Right atrium auricular region (tissue), 2 donors: Measurements from ENCODE around the gene SUPT20H. TPM values are rescaled to one million over a fixed set of nuclear protein-coding genes. Genes with fewer than 3 reads are reported as not detected.

ENCODE experiments used
- DNase-seq: peaks from one replicate; pipeline ENCODE4 v3.0.0-alpha.2; 2019; ENCODE audit warnings: low spot score
- H3K27ac ChIP-seq, 2 donors: fragments of 200-600 bp; sonication (generic); 1 replicate in 1 of 2; 2 replicates in 1 of 2; pipeline ENCODE4 v1.5.1; 2016 to 2019
- H3K27me3 ChIP-seq, 2 donors: fragments of 200-600 bp; sonication (generic); one replicate each; pipeline versions ENCODE4 v1.5.1 to v1.6.0; 2017 to 2019
- H3K36me3 ChIP-seq: fragments of 200-600 bp; sonication (generic); one replicate; pipeline ENCODE4 v1.5.1; 2016
- H3K4me1 ChIP-seq, 2 donors: fragments of 200-600 bp; sonication (generic); one replicate each; pipeline versions ENCODE4 v1.5.1 to v1.6.0; 2017 to 2019
- H3K4me3 ChIP-seq, 2 donors: fragments of 200-600 bp; sonication (generic); 1 replicate in 1 of 2; 2 replicates in 1 of 2; pipeline ENCODE4 v1.5.1; 2017 to 2019; ENCODE audit warnings: mild to moderate bottlenecking in 1 of 2, moderate library complexity in 1 of 2
- H3K9me3 ChIP-seq, 2 donors: fragments of 200-600 bp; sonication (generic); one replicate each; pipeline ENCODE4 v1.5.1; 2019
- total RNA-seq, 2 donors: library from RNA; depleted of rRNA; stranded (reverse); fragments of >200 nt; gene quantifications; one replicate each; pipeline ENCODE4 v1.1.0, GENCODE V29; 2016
- TF ChIP-seq, protein P1 (sequence below), 2 donors: fragments of 200-600 bp; sonication (generic); IDR thresholded peaks; one replicate each; pipeline ENCODE4 v1.5.1; 2019; ENCODE audit warnings: antibody characterized with exemption in 2 of 2

Gene SUPT20H
- total RNA-seq, 2 donors from 2014 or later, result 21.6 to 23.7 TPM

GRCh38 chr13:36992362-36992761, 67.1 kb downstream of the SUPT20H start:
- DNase-seq, result no peak
- Histone ChIP-seq H3K4me3 (no peak overlapping the region), H3K27ac (no peak overlapping the region), H3K9me3 (no peaks in the 10 kb centered on the region), H3K36me3 (peaks cover 68% of the 10 kb centered on the region), H3K27me3 (no peaks in the 10 kb centered on the region), H3K4me1 (no peaks in the 10 kb centered on the region)
- TF ChIP-seq, protein P1, sequence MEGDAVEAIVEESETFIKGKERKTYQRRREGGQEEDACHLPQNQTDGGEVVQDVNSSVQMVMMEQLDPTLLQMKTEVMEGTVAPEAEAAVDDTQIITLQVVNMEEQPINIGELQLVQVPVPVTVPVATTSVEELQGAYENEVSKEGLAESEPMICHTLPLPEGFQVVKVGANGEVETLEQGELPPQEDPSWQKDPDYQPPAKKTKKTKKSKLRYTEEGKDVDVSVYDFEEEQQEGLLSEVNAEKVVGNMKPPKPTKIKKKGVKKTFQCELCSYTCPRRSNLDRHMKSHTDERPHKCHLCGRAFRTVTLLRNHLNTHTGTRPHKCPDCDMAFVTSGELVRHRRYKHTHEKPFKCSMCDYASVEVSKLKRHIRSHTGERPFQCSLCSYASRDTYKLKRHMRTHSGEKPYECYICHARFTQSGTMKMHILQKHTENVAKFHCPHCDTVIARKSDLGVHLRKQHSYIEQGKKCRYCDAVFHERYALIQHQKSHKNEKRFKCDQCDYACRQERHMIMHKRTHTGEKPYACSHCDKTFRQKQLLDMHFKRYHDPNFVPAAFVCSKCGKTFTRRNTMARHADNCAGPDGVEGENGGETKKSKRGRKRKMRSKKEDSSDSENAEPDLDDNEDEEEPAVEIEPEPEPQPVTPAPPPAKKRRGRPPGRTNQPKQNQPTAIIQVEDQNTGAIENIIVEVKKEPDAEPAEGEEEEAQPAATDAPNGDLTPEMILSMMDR (IDR thresholded peaks at IDR 0.05), result no peak

DNA sequence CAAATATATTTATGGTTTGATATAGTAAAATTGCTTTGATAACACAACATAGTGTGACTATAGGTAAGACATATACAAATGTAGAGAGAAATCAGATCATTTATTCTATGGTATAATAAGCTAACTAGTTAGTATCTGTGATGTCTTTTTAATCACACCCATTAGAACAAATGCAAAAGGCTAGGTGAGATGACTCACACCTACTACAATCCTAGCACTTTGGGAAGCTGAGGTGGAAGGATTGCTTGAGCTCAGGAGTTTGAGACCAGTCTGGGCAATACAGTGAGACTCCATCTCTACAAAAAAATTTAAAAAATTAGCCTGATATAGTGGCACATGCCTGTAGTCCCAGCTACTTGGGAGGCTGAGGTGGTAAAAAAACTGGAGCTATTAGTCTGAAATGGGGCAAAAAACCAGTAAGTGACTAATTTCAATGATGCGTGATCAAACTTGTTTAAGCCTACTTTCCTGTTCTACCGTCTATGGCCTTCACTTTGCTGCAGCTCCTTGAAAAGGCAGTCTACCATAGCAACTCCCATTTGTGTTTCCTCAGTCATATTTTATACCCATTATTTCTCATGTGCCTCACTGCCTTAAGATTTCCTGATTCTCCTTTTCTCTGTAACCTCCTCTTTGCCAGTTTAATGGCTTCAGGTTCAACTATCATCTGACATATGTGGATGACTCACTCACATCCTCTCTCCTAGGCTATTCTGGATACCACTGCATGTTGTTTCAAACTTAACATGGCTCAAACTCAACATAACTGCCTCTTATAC, 72.8 kb downstream of the SUPT20H start:
- Histone ChIP-seq H3K36me3 (peaks cover 70% of the 10 kb centered on the region), H3K4me3 (no peak overlapping the region), H3K4me1 (no peaks in the 10 kb centered on the region), H3K27ac (no peak overlapping the region), H3K9me3 (no peaks in the 10 kb centered on the region), H3K27me3 (no peaks in the 10 kb centered on the region)
- TF ChIP-seq, protein P1 (IDR thresholded peaks at IDR 0.05), result no peak
- DNase-seq, result no peak

DNA sequence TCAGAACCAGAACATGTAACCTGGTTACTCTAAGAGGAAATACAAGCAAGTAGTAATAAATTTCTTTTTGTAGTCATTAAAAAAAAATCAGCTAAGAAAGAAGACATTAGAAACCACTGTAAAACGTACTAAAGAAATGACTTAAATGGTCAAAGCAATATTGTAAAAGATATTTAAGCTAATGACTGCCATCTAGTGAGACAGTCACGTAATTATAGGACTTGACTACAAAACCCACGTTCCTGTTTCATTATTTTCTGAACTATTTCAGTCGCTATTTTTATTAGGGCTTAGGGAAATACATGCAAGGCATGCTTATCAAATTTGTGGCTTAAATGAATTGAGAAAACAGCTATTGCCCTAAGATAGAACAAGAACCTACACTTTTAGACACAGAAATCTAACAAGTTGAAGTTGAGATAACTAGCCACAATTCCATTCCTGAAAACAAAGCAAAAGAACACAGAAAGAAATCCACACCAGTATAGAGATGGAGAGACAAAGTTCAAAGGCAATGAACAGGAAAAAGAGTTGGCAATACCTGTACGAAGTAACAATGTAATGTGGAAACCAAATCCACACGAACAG, 78.2 kb downstream of the SUPT20H start:
- Histone ChIP-seq H3K4me3 (no peak overlapping the region), H3K27ac (no peak overlapping the region), H3K4me1 (no peaks in the 10 kb centered on the region), H3K9me3 (no peaks in the 10 kb centered on the region), H3K27me3 (no peaks in the 10 kb centered on the region), H3K36me3 (peaks cover 35% of the 10 kb centered on the region)
- no peak for DNase-seq
- TF ChIP-seq, protein P1 (IDR thresholded peaks at IDR 0.05), result peak; percentile 12 to 64

DNA sequence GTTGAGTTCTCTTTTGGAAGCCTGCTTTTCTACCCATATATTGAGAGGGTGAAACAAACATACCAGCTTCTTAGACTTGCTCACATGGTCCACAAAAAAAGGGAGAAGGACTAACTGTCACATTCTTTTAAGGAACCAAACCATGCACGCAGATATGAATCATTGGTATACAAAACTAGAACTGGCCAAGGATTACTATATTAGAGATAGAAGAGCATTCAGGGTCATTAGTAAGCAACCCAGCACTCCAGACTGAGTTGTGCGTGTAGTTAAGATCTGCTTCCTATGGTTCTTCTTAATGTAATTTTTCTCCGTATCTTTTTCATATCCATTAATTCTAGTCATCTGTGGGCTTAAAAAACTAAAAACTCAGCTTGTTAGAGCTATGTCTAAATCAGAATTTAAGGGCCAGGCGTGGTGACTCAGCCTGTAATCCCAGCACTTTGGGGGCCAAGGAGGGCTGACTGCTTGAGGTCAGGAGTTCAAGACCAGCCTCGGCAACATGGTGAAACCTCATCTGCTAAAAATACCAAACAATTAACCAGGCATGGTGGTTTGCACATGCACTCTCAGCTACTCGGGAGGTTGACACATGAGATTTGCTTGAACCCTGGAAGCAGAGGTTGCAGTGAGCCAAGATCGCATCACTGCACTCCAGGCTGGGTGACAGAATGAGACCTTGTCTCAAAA, 80.0 kb downstream of the SUPT20H start:
- no peak for DNase-seq
- H3K4me3 ChIP-seq, result no peak overlapping the region
- H3K9me3 ChIP-seq, result peaks cover 0 to 8% of the 10 kb centered on the region in 2 donors
- no peak overlapping the region for H3K27ac ChIP-seq
- no peaks in the 10 kb centered on the region for H3K27me3 ChIP-seq
- H3K4me1 ChIP-seq, result no peaks in the 10 kb centered on the region
- TF ChIP-seq, protein P1 (IDR thresholded peaks at IDR 0.05), result no peak
- H3K36me3 ChIP-seq, result peaks cover 35% of the 10 kb centered on the region

DNA sequence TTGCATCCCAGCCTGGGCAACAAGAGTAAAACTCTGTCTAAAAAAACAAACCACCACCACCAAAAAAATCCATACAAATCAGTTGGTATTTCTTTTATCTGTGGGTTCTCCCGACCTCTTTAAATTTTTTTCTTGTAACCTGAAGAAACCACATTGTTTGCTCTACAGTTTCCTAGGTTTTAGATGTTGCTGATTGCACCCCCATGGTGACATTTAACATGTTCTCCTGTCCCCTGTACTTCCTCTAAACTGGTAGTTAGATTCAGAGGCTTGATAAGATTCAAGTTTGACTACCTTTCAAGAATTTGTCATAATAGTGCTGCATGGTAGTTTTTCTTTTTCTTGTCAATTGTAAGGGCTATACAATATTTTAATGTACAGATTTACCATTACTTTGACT, 84.3 kb downstream of the SUPT20H start:
- DNase-seq, result no peak
- Histone ChIP-seq H3K4me3 (no peak overlapping the region), H3K9me3 (peaks cover 0 to 8% of the 10 kb centered on the region in 2 donors), H3K4me1 (no peaks in the 10 kb centered on the region), H3K27me3 (no peaks in the 10 kb centered on the region), H3K27ac (no peak overlapping the region), H3K36me3 (peaks cover 24% of the 10 kb centered on the region)
- TF ChIP-seq, protein P1 (IDR thresholded peaks at IDR 0.05), result no peak
